GM19099 (cell line): ENCODE results near the gene PFKFB2.

Experiments used
- POLR2A ChIP-seq: IDR thresholded peaks from 3 replicates; pipeline ENCODE4 v1.6.1; 2011; ENCODE audit warnings: low read depth; ENCODE audit not compliant: insufficient read length; ENCODE audit errors: extremely low read depth

PFKFB2 gene

GRCh38 chr1:207049054-207049453, 4.0 kb upstream of the PFKFB2 start:
- TF ChIP-seq POLR2A = no peak

GRCh38 chr1:207049514-207049913, 3.6 kb upstream of the PFKFB2 start:
- no peak for TF ChIP-seq POLR2A

- no peak for TF ChIP-seq POLR2A
Observed at GRCh38 chr1:207049974-207050391, 3.1 kb upstream of the PFKFB2 start.

- TF ChIP-seq POLR2A = peak; percentile 82
Observed at GRCh38 chr1:207050480-207051190, 2.4 kb upstream of the PFKFB2 start.

GRCh38 chr1:207051191-207051943, 1.7 kb upstream of the PFKFB2 start, which contains the start of gene YOD1:
TSS of gene YOD1 (minus strand) at chr1:207051208. CDS start at chr1:207051030, 178 bp downstream.
- no peak for TF ChIP-seq POLR2A

- TF ChIP-seq POLR2A = no peak
Observed at GRCh38 chr1:207054491-207054890, 1.4 kb downstream of the PFKFB2 start.

- no peak for TF ChIP-seq POLR2A
Observed at GRCh38 chr1:207055386-207056001, 2.4 kb downstream of the PFKFB2 start.

GRCh38 chr1:207056673-207057072, 3.6 kb downstream of the PFKFB2 start:
- TF ChIP-seq POLR2A = no peak

GRCh38 chr1:207058252-207058651, 5.2 kb downstream of the PFKFB2 start:
- no peak for TF ChIP-seq POLR2A

- TF ChIP-seq POLR2A = no peak
Observed at GRCh38 chr1:207058878-207059867, 6.1 kb downstream of the PFKFB2 start.

- TF ChIP-seq POLR2A = no peak
Observed at GRCh38 chr1:207059881-207060280, 6.8 kb downstream of the PFKFB2 start.

- TF ChIP-seq POLR2A = no peak
Observed at GRCh38 chr1:207060596-207060995, 7.5 kb downstream of the PFKFB2 start.

GRCh38 chr1:207062058-207062457, 9.0 kb downstream of the PFKFB2 start:
- no peak for TF ChIP-seq POLR2A

GRCh38 chr1:207063014-207063413, 9.9 kb downstream of the PFKFB2 start:
- TF ChIP-seq POLR2A = no peak
